Sigmoid colon (tissue), 7 donors: ENCODE measurements around the gene ABCC4. TPM values are rescaled to one million over a fixed set of nuclear protein-coding genes. Genes with fewer than 3 reads are reported as not detected.
A peak's percentile ranks its signal among the peaks of the same experiment; 100 is the strongest.

Source experiments
- DNase-seq: peaks from one replicate; pipeline ENCODE4 v3.0.0-alpha.2; 2019
- H3K27ac ChIP-seq, 4 donors: fragments of 200-600 bp; sonication (generic); one replicate each; pipeline ENCODE4 v1.5.1; 2016 to 2019; ENCODE audit warnings: mild to moderate bottlenecking in 1 of 4
- H3K27me3 ChIP-seq, 3 donors: fragments of 200-600 bp; sonication (generic); one replicate each; pipeline ENCODE4 v1.5.1; 2019; ENCODE audit warnings: mild to moderate bottlenecking in 1 of 3
- H3K36me3 ChIP-seq, 4 donors: fragments of 200-600 bp; sonication (generic); one replicate each; pipeline ENCODE4 v1.5.1; 2016 to 2019
- H3K4me1 ChIP-seq, 4 donors: fragments of 200-600 bp; sonication (generic); one replicate each; pipeline ENCODE4 v1.5.1; 2017 to 2019
- H3K4me3 ChIP-seq, 4 donors: fragments of 200-600 bp; sonication (generic); one replicate each; pipeline ENCODE4 v1.5.1; 2017 to 2019; ENCODE audit warnings: mild to moderate bottlenecking in 2 of 4, moderate library complexity in 1 of 4
- H3K9me3 ChIP-seq, 4 donors: fragments of 200-600 bp in 3 of 4; sonication (generic) in 3 of 4; one replicate each; pipeline versions ENCODE4 v1.5.1 to v1.6.1; 2013 to 2019
- CTCF ChIP-seq, 4 experiments: fragments of 450-650 bp in 3 of 4; fragments of 200-600 bp in 1 of 4; IDR thresholded peaks; one replicate each; pipeline ENCODE4 v1.5.1; 2016 to 2019; ENCODE audit warnings: antibody characterized with exemption in 4 of 4, mild to moderate bottlenecking in 3 of 4, moderate library complexity in 2 of 4
- EP300 ChIP-seq, 4 donors: sonication (generic); formaldehyde crosslinking; IDR thresholded peaks; one replicate each; pipeline ENCODE4 v1.6.1; 2017; ENCODE audit warnings: antibody characterized with exemption in 4 of 4
- POLR2A ChIP-seq, 2 donors: fragments of 450-650 bp; IDR thresholded peaks; one replicate each; pipeline ENCODE4 v1.6.1; 2016; ENCODE audit warnings: antibody characterized with exemption in 2 of 2, mild to moderate bottlenecking in 2 of 2, moderate library complexity in 2 of 2
- POLR2AphosphoS5 ChIP-seq, 4 donors: sonication (generic); formaldehyde crosslinking; IDR thresholded peaks; one replicate each; pipeline ENCODE4 v1.6.1; 2017; ENCODE audit warnings: antibody characterized with exemption in 4 of 4
- WGBS, 2 donors: extraction: QIAGEN DNeasy Blood & Tissue Kit; methylation state at CpG; one replicate each; pipeline ENCODE4 v1.1.7; 2013; 5-methylcytosine and 5-hydroxymethylcytosine counted together
- intact Hi-C: fragments of 100-400 bp; cut with DNase I; formaldehyde crosslinking; loops from one replicate; pipeline ENCODE4 v1.15.1; 2023
- polyA plus RNA-seq, 3 donors: library from polyadenylated mRNA; stranded (reverse); fragments of 200-250 nt; gene quantifications; one replicate each; pipeline ENCODE4 v1.2.3, GENCODE V29; 2013
- total RNA-seq, 4 donors: library from RNA; depleted of rRNA; stranded (reverse); fragments of >200 nt; gene quantifications; one replicate each; pipeline ENCODE4 v1.1.0, GENCODE V29; 2016
- donor health status: healthy with polysubstance abuse.
- donor health status: Bipolar disorder and iron deficiency.
- donor health status: healthy.

ABCC4 gene
- total and polyA plus RNA-seq, 7 donors, result 1.2 to 56.3 (median 24.3) TPM

GRCh38 chr13:95019886-95020285 lies 281.4 kb downstream of the ABCC4 start:
- Histone ChIP-seq H3K36me3 (peaks cover 0 to 35% (median 0%) of the 10 kb centered on the region in 4 donors), H3K9me3 (no peaks in the 10 kb centered on the region), H3K4me3 (no peak overlapping the region), H3K4me1 (no peaks in the 10 kb centered on the region), H3K27me3 (no peaks in the 10 kb centered on the region), H3K27ac (no peak overlapping the region)
- TF ChIP-seq CTCF (IDR thresholded peaks at IDR 0.05), result no peak
- no peak for TF ChIP-seq POLR2A (IDR thresholded peaks at IDR 0.05)
- no peak for TF ChIP-seq EP300 (IDR thresholded peaks at IDR 0.05)
- no peak for TF ChIP-seq POLR2AphosphoS5 (IDR thresholded peaks at IDR 0.05)
- DNase-seq, result no peak
- WGBS, 2 donors, result 80 to 83% methylated on average over 7 of the region's 7 CpGs
- intact Hi-C loops, result no loop called here

GRCh38 chr13:95007322-95007721 lies 293.9 kb downstream of the ABCC4 start:
- H3K4me3 ChIP-seq, result no peak overlapping the region
- no peaks in the 10 kb centered on the region for H3K36me3 ChIP-seq
- intact Hi-C loops, result no loop called here
- H3K9me3 ChIP-seq, result no peaks in the 10 kb centered on the region
- 93 to 97% methylated on average over 12 of the region's 12 CpGs for WGBS, 2 donors
- H3K27me3 ChIP-seq, result peaks cover 0 to 21% (median 0%) of the 10 kb centered on the region in 3 donors
- DNase-seq, result no peak
- H3K4me1 ChIP-seq, result peaks cover 0 to 9% (median 6%) of the 10 kb centered on the region in 4 donors
- H3K27ac ChIP-seq, result no peak overlapping the region
- TF ChIP-seq EP300 (IDR thresholded peaks at IDR 0.05) (no peak), POLR2A (IDR thresholded peaks at IDR 0.05) (no peak), POLR2AphosphoS5 (IDR thresholded peaks at IDR 0.05) (no peak), CTCF (IDR thresholded peaks at IDR 0.05) (no peak)

GRCh38 chr13:95005300-95005699 lies 296.0 kb downstream of the ABCC4 start:
- Histone ChIP-seq H3K9me3 (no peaks in the 10 kb centered on the region), H3K27ac (no peak overlapping the region), H3K4me3 (no peak overlapping the region), H3K27me3 (peaks cover 0 to 30% (median 0%) of the 10 kb centered on the region in 3 donors), H3K4me1 (peaks cover 0 to 9% (median 6%) of the 10 kb centered on the region in 4 donors), H3K36me3 (no peaks in the 10 kb centered on the region)
- DNase-seq, result no peak
- no peak for TF ChIP-seq EP300 (IDR thresholded peaks at IDR 0.05)
- intact Hi-C loops, result no loop called here

- intact Hi-C loops, result no loop called here
- 3 to 9% methylated on average over 41 of the region's 41 CpGs for WGBS, 2 donors
These were observed 298.0 kb downstream of the ABCC4 start for GRCh38 chr13:95003019-95003813.

GRCh38 chr13:95002126-95002525 lies 299.1 kb downstream of the ABCC4 start:
- WGBS, 2 donors, result 96 to 98% methylated on average over 8 of the region's 8 CpGs
- intact Hi-C loops, result no loop called here
- H3K36me3 ChIP-seq, result no peaks in the 10 kb centered on the region
- TF ChIP-seq POLR2AphosphoS5 (IDR thresholded peaks at IDR 0.05) (no peak), EP300 (IDR thresholded peaks at IDR 0.05) (no peak), CTCF (IDR thresholded peaks at IDR 0.05) (no peak), POLR2A (IDR thresholded peaks at IDR 0.05) (no peak)
- no peak for DNase-seq
- peaks cover 0 to 9% (median 6%) of the 10 kb centered on the region in 4 donors for H3K4me1 ChIP-seq
- no peak overlapping the region for H3K4me3 ChIP-seq
- no peak overlapping the region for H3K27ac ChIP-seq
- H3K27me3 ChIP-seq, result peaks cover 0 to 30% (median 0%) of the 10 kb centered on the region in 3 donors
- no peaks in the 10 kb centered on the region for H3K9me3 ChIP-seq

More at GRCh38 chr13:95003019-95003813, 298.0 kb downstream of the ABCC4 start:
- peaks cover 0 to 9% (median 6%) of the 10 kb centered on the region in 4 donors for H3K4me1 ChIP-seq
- TF ChIP-seq EP300 (IDR thresholded peaks at IDR 0.05) (no peak), POLR2A (IDR thresholded peaks at IDR 0.05) (no peak)
- no peak for DNase-seq
- peak overlapping the region in 2 of 4 donors; percentile 4 to 15 for H3K4me3 ChIP-seq
- H3K27ac ChIP-seq, result no peak overlapping the region
- H3K9me3 ChIP-seq, result no peaks in the 10 kb centered on the region
- H3K36me3 ChIP-seq, result no peaks in the 10 kb centered on the region
- H3K27me3 ChIP-seq, result peaks cover 0 to 30% (median 0%) of the 10 kb centered on the region in 3 donors
